Osteocyte (in vitro differentiated cells): Measurements from ENCODE around the gene ASPG. TPM values are rescaled to one million over a fixed set of nuclear protein-coding genes. Genes with fewer than 3 reads are reported as not detected.

ENCODE experiments used
- DNase-seq: peaks from one replicate; pipeline ENCODE4 v3.0.0; 2021; ENCODE audit warnings: mixed read lengths; ENCODE audit not compliant: unreplicated experiment; ENCODE audit errors: extremely low spot score
- H3K27ac Mint-ChIP-seq: one replicate; pipeline ENCODE4 v1.8.0; 2021; ENCODE audit warnings: mild to moderate bottlenecking, mixed read lengths; ENCODE audit not compliant: unreplicated experiment
- H3K27me3 Mint-ChIP-seq: one replicate; pipeline ENCODE4 v1.8.0; 2021; ENCODE audit warnings: mixed read lengths; ENCODE audit not compliant: unreplicated experiment
- H3K36me3 Mint-ChIP-seq: one replicate; pipeline ENCODE4 v1.8.0; 2021; ENCODE audit warnings: mixed read lengths; ENCODE audit not compliant: unreplicated experiment
- H3K4me1 Mint-ChIP-seq: one replicate; pipeline ENCODE4 v1.8.0; 2021; ENCODE audit warnings: mixed read lengths; ENCODE audit not compliant: unreplicated experiment
- H3K4me3 Mint-ChIP-seq: one replicate; pipeline ENCODE4 v1.8.0; 2021; ENCODE audit warnings: mild to moderate bottlenecking, moderate library complexity, mixed read lengths; ENCODE audit not compliant: unreplicated experiment
- H3K9me3 Mint-ChIP-seq: one replicate; pipeline ENCODE4 v1.8.0; 2021; ENCODE audit warnings: mixed read lengths; ENCODE audit not compliant: unreplicated experiment
- microRNA-seq: library from miRNA; unstranded; fragments of <30 nt; microRNA quantifications from one replicate; pipeline ENCODE4 v1.1.0, GENCODE V29; 2020; ENCODE audit not compliant: unreplicated experiment
- total RNA-seq: library from RNA; stranded (reverse); gene quantifications from 2 replicates; pipeline ENCODE4 v1.2.1, GENCODE V29; 2021
- TF ChIP-seq, protein P1 (sequence below): fragments of 200-600 bp; sonication (generic); IDR thresholded peaks from 2 replicates; pipeline ENCODE4 v1.5.0; 2021; ENCODE audit warnings: antibody characterized with exemption, mild to moderate bottlenecking, moderate library complexity

ASPG gene
- total RNA-seq, 1 donor from 2014 or later = not detected

DNA sequence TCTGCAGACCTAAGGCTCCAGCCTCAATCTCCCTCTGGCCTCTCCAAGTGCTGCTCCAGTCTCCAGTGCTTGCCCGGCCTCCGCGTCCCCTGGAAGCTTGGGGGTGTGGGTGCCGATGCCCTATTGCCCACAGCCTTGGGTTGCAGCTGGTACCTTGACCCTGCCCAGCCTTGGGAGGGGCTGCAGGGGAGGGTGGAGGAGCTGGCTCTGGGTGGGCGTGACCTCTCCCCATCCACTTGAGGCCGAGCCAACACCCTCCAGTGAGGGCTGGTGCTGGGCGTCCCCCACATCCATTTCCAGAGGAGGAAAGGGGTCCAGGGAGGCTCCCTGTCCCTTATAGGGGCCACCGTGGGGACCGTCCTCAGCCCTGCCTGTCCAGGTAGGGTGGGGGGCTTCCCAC, 77.0 kb downstream of the ASPG start:
- Mint-ChIP-seq H3K27ac (no peak overlapping the region), H3K4me3 (no peak overlapping the region), H3K4me1 (no peaks in the 10 kb centered on the region), H3K36me3 (no peaks in the 10 kb centered on the region), H3K27me3 (no peaks in the 10 kb centered on the region), H3K9me3 (no peaks in the 10 kb centered on the region)
- no peak for DNase-seq
- TF ChIP-seq, protein P1, sequence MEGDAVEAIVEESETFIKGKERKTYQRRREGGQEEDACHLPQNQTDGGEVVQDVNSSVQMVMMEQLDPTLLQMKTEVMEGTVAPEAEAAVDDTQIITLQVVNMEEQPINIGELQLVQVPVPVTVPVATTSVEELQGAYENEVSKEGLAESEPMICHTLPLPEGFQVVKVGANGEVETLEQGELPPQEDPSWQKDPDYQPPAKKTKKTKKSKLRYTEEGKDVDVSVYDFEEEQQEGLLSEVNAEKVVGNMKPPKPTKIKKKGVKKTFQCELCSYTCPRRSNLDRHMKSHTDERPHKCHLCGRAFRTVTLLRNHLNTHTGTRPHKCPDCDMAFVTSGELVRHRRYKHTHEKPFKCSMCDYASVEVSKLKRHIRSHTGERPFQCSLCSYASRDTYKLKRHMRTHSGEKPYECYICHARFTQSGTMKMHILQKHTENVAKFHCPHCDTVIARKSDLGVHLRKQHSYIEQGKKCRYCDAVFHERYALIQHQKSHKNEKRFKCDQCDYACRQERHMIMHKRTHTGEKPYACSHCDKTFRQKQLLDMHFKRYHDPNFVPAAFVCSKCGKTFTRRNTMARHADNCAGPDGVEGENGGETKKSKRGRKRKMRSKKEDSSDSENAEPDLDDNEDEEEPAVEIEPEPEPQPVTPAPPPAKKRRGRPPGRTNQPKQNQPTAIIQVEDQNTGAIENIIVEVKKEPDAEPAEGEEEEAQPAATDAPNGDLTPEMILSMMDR = no peak

DNA sequence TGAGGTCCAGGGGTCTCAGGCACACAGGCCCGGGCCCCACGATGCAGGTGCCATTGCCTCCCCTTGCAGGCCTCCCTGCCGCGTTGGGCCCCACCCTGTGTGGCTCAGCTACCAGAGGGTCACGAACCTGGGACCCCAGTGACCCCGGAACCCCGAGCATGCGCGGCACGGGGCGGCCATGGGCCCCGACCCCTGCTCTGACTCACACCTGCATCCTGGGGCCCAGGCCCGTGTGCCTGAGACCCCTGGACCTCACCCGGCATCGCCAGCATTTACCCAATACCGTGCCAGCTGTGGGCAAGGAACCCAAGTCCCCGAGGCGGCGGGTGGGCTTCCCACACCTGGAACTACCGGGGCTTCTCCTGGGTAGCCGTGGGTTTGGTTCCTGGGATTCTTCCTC, 78.0 kb downstream of the ASPG start:
- Mint-ChIP-seq H3K27me3 (no peaks in the 10 kb centered on the region), H3K9me3 (no peaks in the 10 kb centered on the region), H3K4me3 (no peak overlapping the region), H3K4me1 (no peaks in the 10 kb centered on the region), H3K36me3 (no peaks in the 10 kb centered on the region), H3K27ac (no peak overlapping the region)
- TF ChIP-seq, protein P1 = no peak
- DNase-seq = no peak

DNA sequence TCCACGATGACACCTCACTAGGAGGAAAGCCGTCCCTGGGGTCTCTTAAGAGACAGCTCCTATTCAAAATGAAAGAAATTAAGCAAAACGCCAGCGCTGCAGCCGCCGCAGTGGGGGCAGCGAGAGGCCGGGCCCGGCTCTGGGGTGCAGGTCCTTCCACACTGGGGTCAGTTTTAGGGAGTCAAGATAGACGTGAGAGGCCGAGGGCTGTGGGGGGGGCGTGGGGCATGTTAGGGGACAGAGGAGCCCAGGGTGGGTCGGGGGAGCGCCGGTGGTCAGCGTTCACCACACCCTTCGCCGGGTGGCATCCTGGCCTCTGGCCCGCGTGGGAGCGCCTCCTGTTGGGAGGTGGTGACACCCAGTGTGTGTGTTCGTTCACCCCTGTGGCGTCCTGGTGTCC, 78.5 kb downstream of the ASPG start:
- Mint-ChIP-seq H3K27me3 (no peaks in the 10 kb centered on the region), H3K27ac (no peak overlapping the region), H3K9me3 (no peaks in the 10 kb centered on the region), H3K4me3 (no peak overlapping the region), H3K36me3 (no peaks in the 10 kb centered on the region), H3K4me1 (no peaks in the 10 kb centered on the region)
- no peak for DNase-seq
- TF ChIP-seq, protein P1 = no peak

DNA sequence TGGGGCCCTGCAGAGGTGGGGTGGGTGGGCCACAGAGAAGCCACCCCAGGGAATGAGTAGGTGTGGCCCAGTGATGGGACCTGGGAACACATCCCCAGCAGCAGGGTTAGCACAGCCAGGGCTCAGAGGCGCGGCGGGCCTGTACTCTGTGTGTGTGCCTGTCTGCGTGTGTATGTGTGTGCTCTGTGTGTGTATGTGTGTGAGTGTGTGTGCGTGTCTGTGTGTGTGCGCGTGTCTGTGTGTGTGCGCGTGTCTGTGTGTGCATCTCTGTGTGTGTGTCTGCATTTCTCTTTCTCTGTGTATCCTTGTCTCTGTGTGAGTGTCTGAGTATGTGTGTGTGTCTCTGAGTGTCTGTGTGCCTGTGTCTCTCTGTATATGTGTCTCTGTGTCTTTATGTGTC, 79.0 kb downstream of the ASPG start:
- no peaks in the 10 kb centered on the region for H3K4me1 Mint-ChIP-seq
- H3K27ac Mint-ChIP-seq = no peak overlapping the region

More for the DNA sequence above, 79.0 kb downstream of the ASPG start:
- DNase-seq = no peak
- no peaks in the 10 kb centered on the region for H3K36me3 Mint-ChIP-seq
- no peaks in the 10 kb centered on the region for H3K9me3 Mint-ChIP-seq
- H3K4me3 Mint-ChIP-seq = no peak overlapping the region
- H3K27me3 Mint-ChIP-seq = no peaks in the 10 kb centered on the region
- TF ChIP-seq, protein P1 = no peak

Small RNA genes within 50 kb of the gene (microRNA-seq; reads per million reads assigned to microRNA genes)
- gene MIR203A = not detected
- gene MIR203B = not detected

Other genes starting within 250 kb of the ASPG start
- 7.9 and 9.0 TPM in 2 replicates for gene PPP1R13B, start 238.1 kb upstream of the ASPG start, total RNA-seq
- gene TDRD9, start 157.2 kb upstream of the ASPG start, total RNA-seq = not detected in 2 replicates
- not detected in 2 replicates for gene RD3L, start 143.2 kb upstream of the ASPG start, total RNA-seq
- gene KIF26A, start 52.9 kb downstream of the ASPG start, total RNA-seq = 4.5 and 4.6 TPM in 2 replicates